ENCODE data around the gene FCER2. TPM values are rescaled to one million over a fixed set of nuclear protein-coding genes. Genes with fewer than 3 reads are reported as not detected.

Gene FCER2
- total RNA-seq, 1 donor from 2014 or later, result not detected

GRCh38 chr19:7669641-7670040 is 32.3 kb downstream of the FCER2 start:
- Mint-ChIP-seq H3K27ac (no peak overlapping the region), H3K27me3 (ENCODE audit: low read depth) (peaks cover 88% of the 10 kb centered on the region), H3K36me3 (no peaks in the 10 kb centered on the region), H3K4me1 (no peaks in the 10 kb centered on the region), H3K4me3 (no peak overlapping the region), H3K9me3 (peaks cover 3% of the 10 kb centered on the region)
- no peak for TF ChIP-seq CTCF (IDR thresholded peaks at IDR 0.05; ENCODE audit: unreplicated experiment)
- DNase-seq (ENCODE audit: low spot score in 2 of 2, unreplicated experiment in 2 of 2), result no peak

- Mint-ChIP-seq H3K27ac (no peak within 1 kb of the TSS), H3K4me3 (peak within 1 kb of the TSS; percentile 3), H3K36me3 (no peaks in the 10 kb centered on the region), H3K9me3 (peaks cover under 1% of the 10 kb centered on the region), H3K4me1 (no peaks in the 10 kb centered on the region), H3K27me3 (ENCODE audit: low read depth) (peaks cover 80% of the 10 kb centered on the region)
- no peak for TF ChIP-seq CTCF (IDR thresholded peaks at IDR 0.05; ENCODE audit: unreplicated experiment)
- DNase-seq (ENCODE audit: low spot score in 2 of 2, unreplicated experiment in 2 of 2), result no peak
These were observed 33.1 kb downstream of the FCER2 start, which contains the start of gene RETN for GRCh38 chr19:7668842-7669241. TSS of gene RETN (plus strand) at chr19:7669049. CDS start at chr19:7669327, 278 bp downstream.

- H3K36me3 Mint-ChIP-seq, result no peaks in the 10 kb centered on the region
- no peak for TF ChIP-seq CTCF (IDR thresholded peaks at IDR 0.05; ENCODE audit: unreplicated experiment)
- H3K9me3 Mint-ChIP-seq, result no peaks in the 10 kb centered on the region
- no peaks in the 10 kb centered on the region for H3K4me1 Mint-ChIP-seq
- no peak for DNase-seq (ENCODE audit: low spot score in 2 of 2, unreplicated experiment in 2 of 2)
- H3K27me3 Mint-ChIP-seq (ENCODE audit: low read depth), result peaks cover 57% of the 10 kb centered on the region
- H3K27ac Mint-ChIP-seq, result no peak overlapping the region
- H3K4me3 Mint-ChIP-seq, result no peak overlapping the region
These were observed 36.9 kb downstream of the FCER2 start for GRCh38 chr19:7665076-7665475.

GRCh38 chr19:7663706-7664105 is 38.2 kb downstream of the FCER2 start:
- Mint-ChIP-seq H3K9me3 (no peaks in the 10 kb centered on the region), H3K36me3 (no peaks in the 10 kb centered on the region), H3K27ac (no peak overlapping the region), H3K27me3 (ENCODE audit: low read depth) (peaks cover 51% of the 10 kb centered on the region), H3K4me1 (no peaks in the 10 kb centered on the region), H3K4me3 (no peak overlapping the region)
- TF ChIP-seq CTCF (IDR thresholded peaks at IDR 0.05; ENCODE audit: unreplicated experiment), result no peak
- DNase-seq (ENCODE audit: low spot score in 2 of 2, unreplicated experiment in 2 of 2), result no peak

GRCh38 chr19:7662657-7663056 is 39.3 kb downstream of the FCER2 start:
- Mint-ChIP-seq H3K4me3 (no peak overlapping the region), H3K27me3 (ENCODE audit: low read depth) (peaks cover 48% of the 10 kb centered on the region), H3K9me3 (no peaks in the 10 kb centered on the region), H3K27ac (no peak overlapping the region), H3K4me1 (no peaks in the 10 kb centered on the region), H3K36me3 (no peaks in the 10 kb centered on the region)
- TF ChIP-seq CTCF (IDR thresholded peaks at IDR 0.05; ENCODE audit: unreplicated experiment), result no peak
- DNase-seq (ENCODE audit: low spot score in 2 of 2, unreplicated experiment in 2 of 2), result no peak
